HEK293 (cell line): ENCODE results near the gene PCDHB4.
"Not testable (repeated sequence)": the region's sequence is repeated elsewhere in the genome, so short reads cannot be mapped to it uniquely, and the experiment has no call there.

Experiments used
- CTCF ChIA-PET: fragments of 350-600 bp; formaldehyde crosslinking; extraction: SDS; loops from one replicate; lab custom pipeline; 2021; ENCODE audit warnings: antibody characterized with exemption; lab: Yijun Ruan, JAX
- POLR2A ChIA-PET: fragments of 300-600 bp; formaldehyde crosslinking; extraction: SDS; loops from one replicate; lab custom pipeline; 2020; ENCODE audit warnings: antibody characterized with exemption, inconsistent platforms; lab: Yijun Ruan, JAX
- H3K27ac ChIP-seq: fragments of 200-500 bp; sonication (Bioruptor generic); 2 replicates; pipeline ENCODE4 v1.5.1; 2014; ENCODE audit warnings: low read depth, low read length, control low read depth, inconsistent platforms; ENCODE audit errors: extremely low read depth
- H3K36me3 ChIP-seq, 2 experiments: fragments of 200-500 bp in 1 of 2; sonication (Bioruptor generic) in 1 of 2; 1 replicate in 1 of 2; 2 replicates in 1 of 2; pipeline ENCODE4 v1.5.1; 2014 to 2017; ENCODE audit warnings: inconsistent platforms in 2 of 2, low read length in 2 of 2; ENCODE audit not compliant: control insufficient read depth in 2 of 2, insufficient read depth in 1 of 2
- H3K4me1 ChIP-seq: fragments of 200-500 bp; sonication (Bioruptor generic); 2 replicates; pipeline ENCODE4 v1.5.1; 2014; ENCODE audit warnings: mild to moderate bottlenecking, low read length, inconsistent platforms; ENCODE audit not compliant: control insufficient read depth, insufficient read depth
- H3K4me3 ChIP-seq: 2 replicates; pipeline ENCODE4 v1.5.1; 2011; ENCODE audit warnings: low read depth, mild to moderate bottlenecking, control low read depth, low read length, moderate library complexity
- H3K9me3 ChIP-seq: fragments of 200-500 bp; sonication (Bioruptor generic); 2 replicates; pipeline ENCODE4 v1.5.1; 2014; ENCODE audit warnings: low read depth, low read length, inconsistent platforms; ENCODE audit not compliant: control insufficient read depth, insufficient read depth
- GFI1B ChIP-seq: fragments of 450-650 bp; formaldehyde crosslinking; IDR thresholded peaks from 2 replicates; pipeline ENCODE4 v1.5.1; 2016; ENCODE audit warnings: missing biosample characterization, missing genetic modification characterization
- PRDM1 ChIP-seq: fragments of 450-650 bp; formaldehyde crosslinking; IDR thresholded peaks from 2 replicates; pipeline ENCODE4; 2016; ENCODE audit warnings: missing biosample characterization, missing genetic modification characterization
- SCRT2 ChIP-seq: fragments of 450-650 bp; formaldehyde crosslinking; IDR thresholded peaks from 2 replicates; pipeline ENCODE4 v1.5.1; 2016; ENCODE audit warnings: missing biosample characterization, missing genetic modification characterization
- YY1 ChIP-seq: fragments of 450-650 bp; formaldehyde crosslinking; IDR thresholded peaks from 2 replicates; pipeline ENCODE4 v1.5.1; 2018; ENCODE audit warnings: missing biosample characterization, missing genetic modification characterization
- ZFHX2 ChIP-seq: fragments of 450-650 bp; formaldehyde crosslinking; conservative IDR thresholded peaks from 2 replicates; pipeline ENCODE4 v1.5.1; 2016; ENCODE audit warnings: missing biosample characterization, missing genetic modification characterization
- ZIC2 ChIP-seq: fragments of 450-650 bp; formaldehyde crosslinking; IDR thresholded peaks from 2 replicates; pipeline ENCODE4 v1.5.1; 2016; ENCODE audit warnings: missing biosample characterization, missing genetic modification characterization
- ZNF221 ChIP-seq: fragments of 450-650 bp; formaldehyde crosslinking; IDR thresholded peaks from 2 replicates; pipeline ENCODE4 v1.5.1; 2017; ENCODE audit warnings: missing biosample characterization, missing genetic modification characterization, borderline replicate concordance
- ZNF416 ChIP-seq: fragments of 450-650 bp; formaldehyde crosslinking; IDR thresholded peaks from 2 replicates; pipeline ENCODE4 v1.5.1; 2016; ENCODE audit warnings: missing biosample characterization, missing genetic modification characterization
- ZNF48 ChIP-seq: fragments of 450-650 bp; formaldehyde crosslinking; IDR thresholded peaks from 2 replicates; pipeline ENCODE4 v1.5.1; 2016; ENCODE audit warnings: missing biosample characterization, missing genetic modification characterization
- ZNF513 ChIP-seq: fragments of 450-650 bp; IDR thresholded peaks from 2 replicates; pipeline ENCODE4 v1.5.1; 2018; ENCODE audit warnings: missing biosample characterization, missing genetic modification characterization
- ZNF544 ChIP-seq: fragments of 450-650 bp; formaldehyde crosslinking; IDR thresholded peaks from 2 replicates; pipeline ENCODE4 v1.5.0; 2017; ENCODE audit warnings: missing biosample characterization, missing genetic modification characterization
- ZNF585B ChIP-seq: fragments of 450-650 bp; formaldehyde crosslinking; IDR thresholded peaks from 2 replicates; pipeline ENCODE4 v1.5.1; 2016; ENCODE audit warnings: missing biosample characterization, missing genetic modification characterization
- ZNF654 ChIP-seq: fragments of 450-650 bp; formaldehyde crosslinking; IDR thresholded peaks from 2 replicates; pipeline ENCODE4 v1.5.1; 2016; ENCODE audit warnings: low read depth, missing biosample characterization, missing genetic modification characterization
- ZNF777 ChIP-seq: fragments of 450-650 bp; formaldehyde crosslinking; IDR thresholded peaks from 2 replicates; pipeline ENCODE4 v1.5.1; 2017; ENCODE audit warnings: missing biosample characterization, missing genetic modification characterization, borderline replicate concordance
- TF ChIP-seq, protein P1 (sequence below): fragments of 450-650 bp; formaldehyde crosslinking; IDR thresholded peaks from 2 replicates; pipeline ENCODE4 v1.5.1; 2016; ENCODE audit warnings: missing biosample characterization, missing genetic modification characterization

PCDHB4 gene

DNA sequence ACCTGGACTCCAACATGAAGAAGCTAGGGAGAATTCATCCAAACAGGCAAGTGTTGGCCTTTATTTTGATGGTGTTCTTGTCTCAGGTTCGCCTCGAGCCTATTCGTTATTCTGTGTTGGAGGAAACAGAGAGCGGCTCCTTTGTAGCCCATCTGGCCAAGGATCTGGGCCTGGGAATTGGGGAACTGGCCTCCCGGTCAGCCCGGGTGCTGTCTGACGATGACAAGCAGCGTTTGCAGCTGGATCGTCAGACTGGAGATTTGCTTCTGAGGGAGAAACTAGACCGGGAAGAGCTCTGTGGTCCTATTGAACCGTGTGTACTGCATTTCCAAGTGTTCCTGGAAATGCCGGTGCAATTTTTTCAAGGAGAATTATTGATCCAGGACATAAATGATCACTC, 367 bp downstream of the PCDHB4 start (continued):
- no peak for TF ChIP-seq ZNF513
- TF ChIP-seq, all 188 proteins: peak for 0

- H3K4me3 ChIP-seq, H3K9me3 ChIP-seq, H3K27ac ChIP-seq, H3K4me1 ChIP-seq, CTCF ChIA-PET, H3K36me3 ChIP-seq, POLR2A ChIA-PET: not testable (repeated sequence)
Observed at GRCh38 chr5:141123396-141124135, 1.9 kb downstream of the PCDHB4 start.

GRCh38 chr5:141127305-141127704, 5.7 kb downstream of the PCDHB4 start:
- CTCF ChIA-PET = no interaction called here
- TF ChIP-seq ZNF513 (no peak), SCRT2 (tag by site-specific recombination) (no peak), PRDM1 (tag by site-specific recombination) (no peak), ZFHX2 (tag by site-specific recombination) (no peak), ZIC2 (tag by site-specific recombination) (no peak), ZNF48 (tag by site-specific recombination) (no peak), ZNF585B (no peak), YY1 (tag by site-specific recombination) (no peak), ZNF416 (no peak), ZNF544 (tag by site-specific recombination) (no peak), ZNF221 (tag by site-specific recombination) (no peak), ZNF777 (tag by site-specific recombination) (no peak)
- TF ChIP-seq, protein P1, sequence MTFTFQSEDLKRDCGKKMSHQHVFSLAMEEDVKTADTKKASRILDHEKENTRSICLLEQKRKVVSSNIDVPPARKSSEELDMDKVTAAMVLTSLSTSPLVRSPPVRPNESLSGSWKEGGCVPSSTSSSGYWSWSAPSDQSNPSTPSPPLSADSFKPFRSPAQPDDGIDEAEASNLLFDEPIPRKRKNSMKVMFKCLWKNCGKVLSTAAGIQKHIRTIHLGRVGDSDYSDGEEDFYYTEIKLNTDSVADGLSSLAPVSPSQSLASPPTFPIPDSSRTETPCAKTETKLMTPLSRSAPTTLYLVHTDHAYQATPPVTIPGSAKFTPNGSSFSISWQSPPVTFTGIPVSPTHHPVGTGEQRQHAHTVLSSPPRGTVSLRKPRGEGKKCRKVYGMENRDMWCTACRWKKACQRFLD (tag by site-specific recombination) = no peak
- TF ChIP-seq, all 188 proteins: peak for 0
- Histone ChIP-seq H3K4me3 (no peak overlapping the region), H3K9me3 (no peaks in the 10 kb centered on the region), H3K27ac (no peak overlapping the region), H3K4me1 (no peaks in the 10 kb centered on the region), H3K36me3 (no peaks in the 10 kb centered on the region)
- POLR2A ChIA-PET = no interaction called here

DNA sequence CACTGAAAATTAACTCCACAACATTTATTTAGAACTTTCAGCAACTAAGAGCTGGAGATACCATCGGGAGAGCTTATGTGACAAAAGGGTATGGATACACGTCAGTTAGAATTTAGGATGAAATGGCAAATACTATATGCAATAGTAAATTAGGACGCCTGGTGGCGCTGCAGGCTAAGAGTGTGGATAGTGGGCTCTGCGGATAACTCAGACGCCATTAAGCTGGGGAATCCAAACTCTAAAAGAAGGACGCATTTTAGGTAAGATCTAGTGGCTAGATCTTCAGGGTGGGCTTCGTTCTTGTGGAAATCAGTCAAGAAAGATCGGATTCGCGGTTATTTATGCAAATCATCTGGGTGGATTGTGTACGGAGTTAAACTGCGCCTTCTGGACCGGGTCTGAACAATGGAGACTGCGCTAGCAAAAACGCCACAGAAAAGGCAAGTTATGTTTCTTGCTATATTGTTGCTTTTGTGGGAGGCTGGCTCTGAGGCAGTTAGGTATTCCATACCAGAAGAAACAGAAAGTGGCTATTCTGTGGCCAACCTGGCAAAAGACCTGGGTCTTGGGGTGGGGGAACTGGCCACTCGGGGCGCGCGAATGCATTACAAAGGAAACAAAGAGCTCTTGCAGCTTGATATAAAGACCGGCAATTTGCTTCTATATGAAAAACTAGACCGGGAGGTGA, 13.6 kb downstream of the PCDHB4 start, which contains the start of gene PCDHB5:
TSS of gene PCDHB5 (plus strand) at position 177 of the 688 bp plus-strand sequence. CDS start at position 406, 229 bp downstream.
- CTCF ChIA-PET = interaction anchor here (0.5 to 1.6 kb wide), 8 partner anchors 12 to 427 kb away, joined by 3 to 5 read pairs (median 3); partner anchors contain the start of gene PCDHB2
- Histone ChIP-seq H3K9me3 (no peaks in the 10 kb centered on the region; the same call in 1 of the 2 replicates), H3K4me3 (no peak within 1 kb of the TSS), H3K4me1 (no peaks in the 10 kb centered on the region), H3K36me3 (no peaks in the 10 kb centered on the region), H3K27ac (no peak within 1 kb of the TSS)
- POLR2A ChIA-PET = no interaction called here
- peak; percentile 21 for TF ChIP-seq ZNF654 (tag by site-specific recombination)
- TF ChIP-seq GFI1B (tag by site-specific recombination) = no peak
